ENCODE results near the gene FDXR.
A peak's percentile ranks its signal among the peaks of the same experiment; 100 is the strongest.

The FDXR gene

GRCh38 chr17:74900208-74900607 is 27.4 kb upstream of the FDXR start:
- no peak for DNase-seq (ENCODE audit: low read depth in 3 of 3)

- DNase-seq (ENCODE audit: low read depth in 3 of 3) = no peak
These were observed 25.7 kb upstream of the FDXR start for GRCh38 chr17:74898376-74898946.

DNA sequence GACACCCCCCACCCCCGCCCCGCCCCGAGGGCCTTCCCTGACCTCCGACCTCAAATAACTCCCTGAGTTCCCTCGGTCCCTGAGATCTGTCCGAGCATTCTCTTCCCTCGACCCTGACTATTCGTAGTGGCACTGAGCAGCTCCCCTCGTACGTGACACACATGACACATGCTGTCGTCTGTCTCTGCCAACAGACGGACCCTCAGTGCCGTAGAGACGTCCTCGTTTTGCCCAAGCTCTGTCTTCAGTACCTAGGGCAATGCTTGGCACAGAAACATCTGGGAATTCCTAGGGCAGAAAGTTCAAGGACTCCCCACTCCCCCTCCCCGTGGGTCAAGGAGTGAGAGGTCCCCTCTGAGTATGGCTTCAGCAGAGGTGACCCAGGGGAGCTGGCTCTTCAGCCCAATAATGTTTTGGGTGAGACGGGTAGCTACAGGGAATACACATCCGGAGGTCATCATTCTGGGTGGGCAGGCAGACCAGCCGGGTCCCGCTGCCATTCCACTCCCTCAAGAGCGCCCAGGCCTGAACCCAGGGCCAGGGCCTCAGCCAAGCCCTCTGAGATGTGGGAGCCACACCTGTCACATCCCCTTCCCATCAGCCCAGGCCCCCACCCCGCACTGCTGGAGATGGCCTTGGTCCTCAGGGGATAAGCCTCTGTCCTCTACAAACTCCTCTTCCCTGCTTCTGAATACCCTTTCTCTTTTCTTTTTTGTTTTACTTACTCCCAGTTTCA is 21.3 kb upstream of the FDXR start:
- no peak for DNase-seq (ENCODE audit: low read depth in 3 of 3)

- DNase-seq (ENCODE audit: low read depth in 3 of 3) = peak in 1 of 3 experiments; percentile 12
These were observed 20.4 kb upstream of the FDXR start, which contains the start of gene FADS6 for GRCh38 chr17:74892974-74893911. Gene FADS6, minus strand, starts transcription at chr17:74893633. Its CDS starts 38 bp downstream, at chr17:74893595.

DNA sequence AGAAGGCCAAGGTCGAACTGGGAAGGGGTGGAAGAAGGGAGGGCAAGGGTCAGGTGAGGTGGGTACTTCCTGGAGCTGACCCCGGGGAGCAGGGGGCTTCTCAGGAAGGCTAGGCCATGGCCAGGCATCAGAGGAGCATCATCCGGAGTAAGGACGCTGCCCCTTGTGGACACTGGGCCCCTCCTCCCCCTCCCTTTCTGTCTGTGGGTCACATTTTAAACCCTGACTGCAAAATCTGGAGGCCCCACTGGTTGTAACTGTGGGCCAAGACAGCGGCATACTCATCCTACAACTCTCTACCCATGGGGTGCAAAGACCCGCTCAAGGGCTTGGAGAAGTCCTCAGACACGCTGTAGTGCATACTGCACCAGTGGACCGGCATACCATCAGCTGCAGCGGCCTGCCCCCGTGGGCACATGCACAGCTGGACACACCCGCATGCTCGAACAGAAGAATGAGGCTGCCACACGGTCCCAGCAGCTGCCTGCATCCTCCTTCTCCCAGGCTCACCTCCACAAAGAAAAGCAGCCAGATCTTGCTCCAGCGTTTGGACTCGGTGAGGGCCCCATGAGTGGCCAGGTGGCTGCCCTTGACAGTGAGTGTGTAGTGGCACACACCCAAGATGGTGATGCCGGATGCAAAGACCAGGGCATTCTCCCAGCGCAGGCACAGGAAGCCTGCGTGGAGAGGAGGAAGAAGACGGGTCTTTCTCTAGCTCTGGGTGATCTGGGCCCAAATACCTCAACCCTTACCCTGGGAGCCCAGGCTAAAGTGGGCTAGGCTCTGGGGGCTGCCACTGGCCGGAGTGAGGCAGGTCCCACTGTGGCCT is 19.4 kb upstream of the FDXR start:
- DNase-seq (ENCODE audit: low read depth in 3 of 3) = no peak

DNA sequence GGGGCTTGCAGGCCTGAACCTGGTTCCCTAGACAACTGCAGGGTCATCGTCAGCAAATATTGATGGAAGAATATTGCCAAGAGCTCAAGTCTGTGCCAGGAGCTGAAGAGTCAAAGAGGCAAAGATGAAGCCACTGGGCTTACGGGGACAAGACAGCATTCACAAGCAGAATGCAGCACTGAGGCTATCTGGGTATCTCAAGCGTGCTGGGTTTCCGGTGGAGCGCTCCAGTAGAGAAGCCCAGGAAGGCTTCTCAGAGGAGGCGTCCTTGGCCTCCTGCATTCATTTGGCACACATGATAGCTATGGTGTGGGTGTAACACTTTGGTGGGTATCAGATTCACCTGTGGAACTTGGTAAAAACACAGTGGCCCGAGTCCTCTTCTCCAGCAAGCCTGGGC is 17.8 kb upstream of the FDXR start:
- DNase-seq (ENCODE audit: low read depth in 3 of 3) = no peak

DNA sequence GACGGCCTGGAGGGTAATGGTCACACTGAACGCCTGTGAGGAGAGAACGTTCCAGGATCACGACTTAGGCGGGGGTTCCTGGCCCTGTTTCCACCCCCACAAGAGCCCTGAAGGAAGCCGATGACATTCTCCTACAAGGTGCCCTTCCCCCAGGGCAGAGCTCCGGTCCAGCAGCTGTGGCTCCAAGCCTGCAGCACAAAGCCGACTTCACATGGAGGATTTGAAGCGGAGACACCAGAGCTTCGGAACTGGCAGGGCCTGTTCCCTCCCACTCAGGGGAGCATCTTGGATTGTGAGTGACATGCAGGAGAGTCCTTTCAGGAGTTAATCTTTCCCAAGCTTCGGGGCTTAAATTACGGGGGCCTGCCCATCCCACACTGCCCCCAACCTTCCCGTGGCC is 15.7 kb upstream of the FDXR start:
- DNase-seq (ENCODE audit: low read depth in 3 of 3) = no peak

- no peak for DNase-seq (ENCODE audit: low read depth in 3 of 3)
These were observed 10.5 kb upstream of the FDXR start for GRCh38 chr17:74883241-74883745.

DNA sequence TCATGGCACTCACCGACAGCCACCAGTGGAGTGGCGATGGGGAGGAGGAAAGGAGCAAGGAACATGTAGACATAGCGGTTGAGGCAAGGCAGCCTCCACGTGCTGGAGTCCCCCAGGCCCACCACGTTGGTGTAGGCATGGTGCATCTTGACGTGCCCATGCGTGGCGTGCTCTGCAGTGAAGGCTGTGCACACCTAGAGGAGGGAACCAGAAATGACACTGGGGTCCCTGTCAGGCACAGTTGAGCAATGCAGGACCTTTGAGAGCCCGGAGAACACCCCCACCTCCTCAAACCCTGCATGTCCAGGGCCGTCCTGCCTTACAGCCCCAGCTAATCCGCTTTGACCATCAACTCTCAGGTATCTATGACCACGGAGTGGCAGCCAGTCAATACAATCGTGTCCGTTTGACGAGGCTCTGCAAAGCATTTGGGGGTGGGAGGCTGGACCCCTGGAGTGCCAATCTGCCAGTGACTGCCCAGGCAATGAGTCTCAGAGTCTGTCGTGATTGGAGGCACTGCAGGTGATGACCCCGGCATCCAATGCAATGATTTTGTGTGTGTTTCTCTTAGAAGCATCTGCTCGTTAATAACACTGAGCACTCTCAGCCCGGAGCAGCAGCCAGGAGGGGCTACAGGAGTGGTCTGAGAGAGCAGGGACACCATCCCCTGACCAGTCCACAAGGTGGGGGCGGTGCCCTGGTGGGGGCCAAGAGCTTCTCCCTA is 9.9 kb upstream of the FDXR start:
- DNase-seq (ENCODE audit: low read depth in 3 of 3) = no peak

- no peak for DNase-seq (ENCODE audit: low read depth in 3 of 3)
These were observed 8.3 kb upstream of the FDXR start for GRCh38 chr17:74881073-74881472.

GRCh38 chr17:74879308-74879707 is 6.5 kb upstream of the FDXR start:
- no peak for DNase-seq (ENCODE audit: low read depth in 3 of 3)

DNA sequence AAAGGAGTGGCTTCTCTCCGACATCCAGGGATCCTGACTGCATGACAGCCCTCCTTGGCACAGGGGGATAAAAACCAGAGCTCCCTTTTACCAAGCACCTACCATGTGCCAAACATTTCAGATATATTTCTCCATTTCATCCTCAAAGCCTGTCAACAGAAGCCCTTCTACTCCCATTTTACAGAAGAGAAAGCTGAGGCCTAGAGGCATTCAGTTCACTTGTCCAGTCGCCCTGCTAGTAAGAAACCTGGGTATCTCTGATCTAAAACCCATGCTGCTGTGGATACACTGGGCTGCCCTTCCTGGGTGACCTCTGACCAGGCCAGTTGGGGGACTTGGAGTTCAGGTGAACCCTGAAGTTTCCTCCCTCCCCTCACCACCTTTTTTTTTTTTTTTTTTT is 5.9 kb upstream of the FDXR start:
- DNase-seq (ENCODE audit: low read depth in 3 of 3) = no peak

DNA sequence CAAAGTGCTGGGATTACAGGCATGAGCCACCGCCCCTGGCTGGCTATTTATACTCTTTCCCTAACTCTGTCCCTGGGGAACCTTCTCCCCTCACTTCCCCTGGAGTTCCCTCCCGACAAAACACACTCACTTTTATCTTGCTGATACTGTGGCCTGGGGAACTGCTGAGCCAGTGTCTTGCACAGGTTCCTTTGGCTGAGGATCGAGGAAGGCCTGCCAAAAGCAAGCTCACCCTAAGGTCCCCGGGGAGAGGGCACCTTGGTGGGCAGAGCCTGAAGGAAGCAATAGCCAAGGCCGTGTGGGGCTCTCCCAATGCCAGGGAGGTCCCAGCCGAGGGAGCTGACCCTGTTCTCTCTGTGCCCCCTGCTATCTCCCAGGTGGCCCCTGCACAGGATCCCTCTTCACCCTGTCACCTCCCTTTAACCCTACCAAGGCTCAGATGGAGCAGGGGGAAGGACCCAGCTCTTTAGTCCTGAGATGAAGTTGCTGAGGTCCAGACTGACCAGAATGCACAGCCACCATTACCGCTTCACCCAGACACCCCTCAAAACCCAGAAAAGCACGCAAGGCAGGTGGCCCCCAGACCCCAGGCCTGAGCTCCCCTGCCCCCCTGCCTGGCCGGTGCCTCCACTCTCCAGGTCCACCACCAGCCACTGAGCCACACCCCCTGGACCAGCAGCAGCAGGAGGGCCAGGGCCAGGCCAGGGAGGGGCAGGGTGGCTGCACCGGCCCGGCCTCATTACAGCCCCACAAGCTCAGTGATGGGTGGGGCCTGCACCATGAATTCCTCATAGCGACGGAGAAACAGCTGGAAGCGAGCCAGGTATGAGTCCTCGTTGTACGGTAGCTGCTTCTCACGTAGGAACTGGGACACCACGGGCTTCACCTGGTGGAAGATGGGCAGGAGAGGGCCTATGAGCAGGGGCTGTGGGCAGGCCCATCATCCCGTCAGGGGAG is 5.1 kb upstream of the FDXR start:
- no peak for DNase-seq (ENCODE audit: low read depth in 3 of 3)

GRCh38 chr17:74875977-74876593 is 3.3 kb upstream of the FDXR start:
- DNase-seq (ENCODE audit: low read depth in 3 of 3) = no peak

GRCh38 chr17:74875155-74875976 is 2.6 kb upstream of the FDXR start:
- no peak for DNase-seq (ENCODE audit: low read depth in 3 of 3)

DNA sequence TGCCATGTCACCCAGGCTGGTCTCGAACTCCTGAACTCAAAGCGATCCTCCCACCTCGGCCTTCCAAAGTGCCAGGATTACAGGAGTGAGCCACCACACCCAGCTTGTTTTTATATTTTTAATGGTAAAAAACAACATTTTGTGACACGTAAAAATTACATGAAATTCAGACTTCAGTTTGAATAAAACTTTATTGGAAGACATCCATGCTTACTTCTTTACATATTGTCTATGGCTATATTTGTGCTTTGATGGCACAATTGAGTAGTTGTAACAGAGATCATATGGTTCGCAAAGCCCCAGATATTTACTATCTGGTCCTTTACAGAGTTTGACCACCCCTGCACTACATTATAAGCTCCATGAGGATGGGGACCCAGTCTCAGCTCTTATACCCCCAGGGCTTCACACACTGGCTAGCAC is 1.8 kb upstream of the FDXR start:
- DNase-seq (ENCODE audit: low read depth in 3 of 3) = no peak

GRCh38 chr17:74873874-74874614 is 1.2 kb upstream of the FDXR start:
- DNase-seq (ENCODE audit: low read depth in 3 of 3) = no peak
